Measurements from ENCODE around the gene TFDP2. TPM values are rescaled to one million over a fixed set of nuclear protein-coding genes. Genes with fewer than 3 reads are reported as not detected.

Gene TFDP2
- total RNA-seq, 2 experiments from 2014 or later, result 99.9 to 169 TPM

DNA sequence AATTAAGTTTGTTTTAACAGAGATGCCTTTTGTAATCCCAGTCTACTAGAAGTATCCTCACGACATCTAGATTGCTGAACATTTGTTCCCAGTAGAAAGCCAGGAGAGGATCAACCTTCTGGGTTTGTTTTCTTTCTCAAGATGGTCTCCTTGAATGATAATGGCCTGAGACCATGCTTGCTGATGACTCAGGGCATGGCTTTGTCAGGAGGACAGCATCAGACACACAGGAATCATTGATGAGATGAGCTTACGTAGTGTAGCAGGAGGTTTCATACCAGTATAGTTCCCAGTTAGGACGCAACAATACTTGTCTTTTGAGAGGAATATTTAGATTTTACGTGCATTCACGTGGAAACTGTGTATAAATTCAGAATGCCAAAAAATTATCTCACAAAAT is 234.3 kb downstream of the TFDP2 start:
- CTCF ChIA-PET (ENCODE audit: unreplicated experiment), result no interaction called here
- no TSS peak for BruUV-seq (replicated peaks)
- no peaks in the 10 kb centered on the region for H3K9me2 ChIP-seq (ENCODE audit: insufficient read depth, low read length)
- no peaks in the 10 kb centered on the region for H3K4me1 ChIP-seq (ENCODE audit: insufficient read depth, low read length, poor library complexity, severe bottlenecking)
- H3K4me2 ChIP-seq (ENCODE audit: low read length), result no peak overlapping the region
- H3K79me2 ChIP-seq (ENCODE audit: insufficient read depth, low read depth, low read length), result peaks cover 7% of the 10 kb centered on the region; the same call in 1 of the 2 replicates
- peaks cover 96% of the 10 kb centered on the region for H3K36me3 ChIP-seq (ENCODE audit: insufficient read depth, low read length)
- POLR2A ChIA-PET, result interaction anchor here (0.6 to 1.1 kb wide), 4 partner anchors 10 to 298 kb away, joined by 3 to 4 read pairs (median 3); no protein-coding TSS in a partner anchor
- intact Hi-C loops (cut with micrococcal nuclease; ENCODE audit: unreplicated experiment), result loop anchor here (10.0 kb wide), 2 partner anchors 340 to 450 kb away; no protein-coding TSS in a partner anchor
- H3K9me3 ChIP-seq (ENCODE audit: low read length), result peaks cover 6% of the 10 kb centered on the region; the same call in 1 of the 2 replicates
- TF ChIP-seq, protein P1, sequence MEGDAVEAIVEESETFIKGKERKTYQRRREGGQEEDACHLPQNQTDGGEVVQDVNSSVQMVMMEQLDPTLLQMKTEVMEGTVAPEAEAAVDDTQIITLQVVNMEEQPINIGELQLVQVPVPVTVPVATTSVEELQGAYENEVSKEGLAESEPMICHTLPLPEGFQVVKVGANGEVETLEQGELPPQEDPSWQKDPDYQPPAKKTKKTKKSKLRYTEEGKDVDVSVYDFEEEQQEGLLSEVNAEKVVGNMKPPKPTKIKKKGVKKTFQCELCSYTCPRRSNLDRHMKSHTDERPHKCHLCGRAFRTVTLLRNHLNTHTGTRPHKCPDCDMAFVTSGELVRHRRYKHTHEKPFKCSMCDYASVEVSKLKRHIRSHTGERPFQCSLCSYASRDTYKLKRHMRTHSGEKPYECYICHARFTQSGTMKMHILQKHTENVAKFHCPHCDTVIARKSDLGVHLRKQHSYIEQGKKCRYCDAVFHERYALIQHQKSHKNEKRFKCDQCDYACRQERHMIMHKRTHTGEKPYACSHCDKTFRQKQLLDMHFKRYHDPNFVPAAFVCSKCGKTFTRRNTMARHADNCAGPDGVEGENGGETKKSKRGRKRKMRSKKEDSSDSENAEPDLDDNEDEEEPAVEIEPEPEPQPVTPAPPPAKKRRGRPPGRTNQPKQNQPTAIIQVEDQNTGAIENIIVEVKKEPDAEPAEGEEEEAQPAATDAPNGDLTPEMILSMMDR (conservative IDR thresholded peaks at IDR 0.05; ENCODE audit: low read length), result no peak
- no peak for TF ChIP-seq EZH2phosphoT487 (IDR thresholded peaks at IDR 0.05; ENCODE audit: borderline replicate concordance, low read depth, low read length)
- no peak for DNase-seq (ENCODE audit: low spot score)
- no peak overlapping the region for H3K4me3 ChIP-seq (ENCODE audit: low read depth, low read length, poor library complexity, severe bottlenecking)
- H3K27ac ChIP-seq (ENCODE audit: low read depth, low read length, poor library complexity, severe bottlenecking), result no peak overlapping the region
- 0 out of 2 replicates have a peak, but pooled peaks cover 4% of the 10 kb centered on the region for H4K20me1 ChIP-seq (ENCODE audit: insufficient read depth, low read length)
- no peak overlapping the region for H2AFZ ChIP-seq (ENCODE audit: low read length)

DNA sequence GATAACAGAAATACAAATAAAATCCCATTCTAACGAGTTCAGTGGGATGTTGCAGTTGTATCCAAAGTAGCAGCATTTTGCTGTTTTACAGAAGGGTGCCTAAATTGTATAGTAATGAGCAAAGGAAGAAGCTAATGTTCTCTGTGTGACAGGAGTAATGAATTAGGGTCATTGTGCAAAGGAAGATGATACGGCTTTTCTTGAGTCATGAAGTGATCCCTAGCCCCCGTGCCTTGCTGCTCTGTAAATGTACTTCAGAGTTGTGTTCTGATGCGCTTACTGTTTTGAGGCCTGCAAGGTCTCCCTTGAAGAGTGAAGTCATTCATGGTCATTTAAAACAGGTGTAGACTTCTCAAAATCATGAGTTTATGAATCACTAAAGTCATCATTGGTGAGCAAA is 235.0 kb downstream of the TFDP2 start:
- H3K4me2 ChIP-seq (ENCODE audit: low read length), result no peak overlapping the region
- TF ChIP-seq, protein P1 (conservative IDR thresholded peaks at IDR 0.05; ENCODE audit: low read length), result no peak
- TF ChIP-seq EZH2phosphoT487 (IDR thresholded peaks at IDR 0.05; ENCODE audit: borderline replicate concordance, low read depth, low read length), result no peak
- POLR2A ChIA-PET, result interaction anchor here (0.6 to 1.7 kb wide), 4 partner anchors 9 to 103 kb away, joined by 3 to 4 read pairs (median 4); no protein-coding TSS in a partner anchor
- no TSS peak for BruUV-seq (replicated peaks)
- H3K9me2 ChIP-seq (ENCODE audit: insufficient read depth, low read length), result no peaks in the 10 kb centered on the region
- no peaks in the 10 kb centered on the region for H3K4me1 ChIP-seq (ENCODE audit: insufficient read depth, low read length, poor library complexity, severe bottlenecking)
- CTCF ChIA-PET (ENCODE audit: unreplicated experiment), result interaction anchor here (1.4 kb wide), 1 partner anchor 39 kb away, joined by 8 read pairs; no protein-coding TSS in a partner anchor
- no peak overlapping the region for H3K27ac ChIP-seq (ENCODE audit: low read depth, low read length, poor library complexity, severe bottlenecking)
- intact Hi-C loops (cut with micrococcal nuclease; ENCODE audit: unreplicated experiment), result loop anchor here (10.0 kb wide), 2 partner anchors 340 to 450 kb away; no protein-coding TSS in a partner anchor
- peaks cover 7% of the 10 kb centered on the region for H3K79me2 ChIP-seq (ENCODE audit: insufficient read depth, low read depth, low read length)
- no peak overlapping the region for H2AFZ ChIP-seq (ENCODE audit: low read length)
- no peak for DNase-seq (ENCODE audit: low spot score)
- peaks cover 96% of the 10 kb centered on the region for H3K36me3 ChIP-seq (ENCODE audit: insufficient read depth, low read length)
- H3K9me3 ChIP-seq (ENCODE audit: low read length), result peaks cover 6% of the 10 kb centered on the region; the same call in 1 of the 2 replicates
- H4K20me1 ChIP-seq (ENCODE audit: insufficient read depth, low read length), result 0 out of 2 replicates have a peak, but pooled peaks cover 4% of the 10 kb centered on the region
- no peak overlapping the region for H3K4me3 ChIP-seq (ENCODE audit: low read depth, low read length, poor library complexity, severe bottlenecking)
